Thoracic aorta (tissue), 2 donors: ENCODE data around the gene FCRL5. TPM values are rescaled to one million over a fixed set of nuclear protein-coding genes. Genes with fewer than 3 reads are reported as not detected.

ENCODE experiments used
- ATAC-seq: fragments of 150-250 bp; one replicate; pipeline ENCODE4 v1.8.0; 2017; ENCODE audit warnings: low read depth; ENCODE audit not compliant: insufficient number of reproducible peaks, low FRiP score
- DNase-seq: peaks from one replicate; pipeline ENCODE4 v3.0.0-alpha.2; 2020; ENCODE audit warnings: low spot score
- H3K27ac ChIP-seq, 2 donors: fragments of 200-600 bp; sonication (generic); 1 replicate in 1 of 2; 2 replicates in 1 of 2; pipeline ENCODE4 v1.5.1; 2016; ENCODE audit warnings: mild to moderate bottlenecking in 2 of 2, moderate library complexity in 2 of 2
- H3K27me3 ChIP-seq: fragments of 200-600 bp; sonication (generic); replicated peaks from 2 replicates; pipeline ENCODE4 v1.6.0; 2016; ENCODE audit warnings: mild to moderate bottlenecking; ENCODE audit not compliant: insufficient read depth
- H3K36me3 ChIP-seq: fragments of 200-600 bp; sonication (generic); one replicate; pipeline ENCODE4 v1.5.1; 2016
- H3K4me1 ChIP-seq, 2 donors: fragments of 200-600 bp; sonication (generic); 1 replicate in 1 of 2; 2 replicates in 1 of 2; pipeline versions ENCODE4 v1.5.1 to v1.6.0; 2016; ENCODE audit warnings: low read depth in 2 of 2, mild to moderate bottlenecking in 1 of 2; ENCODE audit not compliant: control insufficient read depth in 1 of 2
- H3K4me3 ChIP-seq: fragments of 200-600 bp; sonication (generic); 2 replicates; pipeline ENCODE4 v1.5.1; 2016; ENCODE audit warnings: mild to moderate bottlenecking
- H3K9me3 ChIP-seq: fragments of 200-600 bp; sonication (generic); 2 replicates; pipeline ENCODE4 v1.5.1; 2016
- total RNA-seq, 2 donors: library from RNA; depleted of rRNA; stranded (reverse); fragments of >200 nt; gene quantifications; one replicate each; pipeline versions ENCODE4 v1.1.0 to v1.2.3, GENCODE V29; 2016
- TF ChIP-seq, protein P1 (sequence below): fragments of 200-600 bp; sonication (generic); IDR thresholded peaks from one replicate; pipeline ENCODE4 v1.5.1; 2019; ENCODE audit warnings: antibody characterized with exemption

Gene FCRL5
- total RNA-seq, 2 donors from 2014 or later, result 0.21 to 0.54 TPM

DNA sequence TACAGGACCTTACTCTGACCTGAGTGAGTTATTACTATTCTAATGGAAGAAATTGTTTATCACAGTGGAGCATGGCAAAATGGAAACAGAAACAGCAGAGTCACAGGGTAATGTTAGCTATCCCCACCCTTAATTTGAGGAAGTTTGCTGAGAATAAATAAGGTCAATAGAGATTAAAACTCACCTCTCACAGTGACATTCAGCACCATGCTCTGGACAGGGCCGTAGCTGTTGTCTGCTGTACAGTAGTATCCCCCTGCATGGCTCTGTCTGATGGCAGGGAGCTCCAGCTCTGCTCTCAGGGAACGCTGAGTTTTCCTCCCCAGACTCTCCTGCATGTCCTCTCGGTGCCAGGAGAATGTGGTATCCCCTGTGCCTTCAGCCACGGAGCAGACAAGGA is 33.7 kb upstream of the FCRL5 start:
- Histone ChIP-seq H3K9me3 (peaks cover 6% of the 10 kb centered on the region), H3K27ac (no peak overlapping the region), H3K4me1 (no peaks in the 10 kb centered on the region), H3K27me3 (no peaks in the 10 kb centered on the region), H3K4me3 (no peak overlapping the region), H3K36me3 (no peaks in the 10 kb centered on the region)
- TF ChIP-seq, protein P1, sequence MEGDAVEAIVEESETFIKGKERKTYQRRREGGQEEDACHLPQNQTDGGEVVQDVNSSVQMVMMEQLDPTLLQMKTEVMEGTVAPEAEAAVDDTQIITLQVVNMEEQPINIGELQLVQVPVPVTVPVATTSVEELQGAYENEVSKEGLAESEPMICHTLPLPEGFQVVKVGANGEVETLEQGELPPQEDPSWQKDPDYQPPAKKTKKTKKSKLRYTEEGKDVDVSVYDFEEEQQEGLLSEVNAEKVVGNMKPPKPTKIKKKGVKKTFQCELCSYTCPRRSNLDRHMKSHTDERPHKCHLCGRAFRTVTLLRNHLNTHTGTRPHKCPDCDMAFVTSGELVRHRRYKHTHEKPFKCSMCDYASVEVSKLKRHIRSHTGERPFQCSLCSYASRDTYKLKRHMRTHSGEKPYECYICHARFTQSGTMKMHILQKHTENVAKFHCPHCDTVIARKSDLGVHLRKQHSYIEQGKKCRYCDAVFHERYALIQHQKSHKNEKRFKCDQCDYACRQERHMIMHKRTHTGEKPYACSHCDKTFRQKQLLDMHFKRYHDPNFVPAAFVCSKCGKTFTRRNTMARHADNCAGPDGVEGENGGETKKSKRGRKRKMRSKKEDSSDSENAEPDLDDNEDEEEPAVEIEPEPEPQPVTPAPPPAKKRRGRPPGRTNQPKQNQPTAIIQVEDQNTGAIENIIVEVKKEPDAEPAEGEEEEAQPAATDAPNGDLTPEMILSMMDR, result no peak
- DNase-seq, result no peak
- no peak for ATAC-seq

DNA sequence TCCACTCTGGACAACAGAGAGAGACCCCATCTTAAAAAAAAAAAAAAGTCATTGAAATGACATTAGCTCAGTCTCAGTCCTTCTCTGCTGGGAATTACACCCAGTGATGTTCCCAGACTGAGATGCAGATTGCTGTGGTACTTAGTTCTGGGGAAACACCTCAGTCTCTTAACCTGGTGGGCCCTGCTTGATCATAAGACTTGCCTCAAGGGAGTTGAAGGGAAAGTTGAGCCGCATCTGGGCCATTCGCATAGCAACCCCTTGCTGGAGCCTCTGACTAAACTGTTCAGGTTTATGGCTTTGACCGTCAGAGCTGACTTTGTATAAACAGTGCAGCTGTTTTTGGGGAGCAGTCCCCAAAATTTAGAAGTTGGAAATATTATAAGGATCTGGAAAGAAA is 32.2 kb upstream of the FCRL5 start:
- H3K27me3 ChIP-seq, result no peaks in the 10 kb centered on the region
- H3K4me3 ChIP-seq, result no peak overlapping the region
- TF ChIP-seq, protein P1, result no peak
- DNase-seq (no peak), ATAC-seq (no peak)
- no peak overlapping the region for H3K27ac ChIP-seq
- H3K4me1 ChIP-seq, result no peaks in the 10 kb centered on the region
- H3K36me3 ChIP-seq, result no peaks in the 10 kb centered on the region
- H3K9me3 ChIP-seq, result peaks cover 6% of the 10 kb centered on the region

DNA sequence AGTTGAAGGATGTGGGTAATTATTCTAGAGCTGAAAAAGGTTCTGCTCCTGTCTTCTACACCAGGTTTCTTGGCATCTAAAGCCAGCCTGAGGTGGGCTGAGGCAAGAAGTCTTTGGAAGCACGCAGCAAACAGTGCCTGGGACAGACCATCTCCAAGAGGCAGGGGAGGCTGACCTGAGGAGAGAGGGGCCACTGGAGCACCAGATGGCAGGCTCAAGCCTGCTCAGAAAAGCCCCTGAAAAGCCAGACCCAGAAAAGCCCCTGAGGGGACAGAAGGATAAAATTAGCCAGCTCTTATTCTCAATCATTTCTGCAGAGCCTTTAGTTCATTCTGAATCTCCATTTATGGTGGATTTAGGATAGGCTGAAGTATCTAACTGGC is 28.5 kb upstream of the FCRL5 start:
- Histone ChIP-seq H3K27ac (no peak overlapping the region), H3K4me1 (no peaks in the 10 kb centered on the region), H3K9me3 (peaks cover 6% of the 10 kb centered on the region), H3K27me3 (no peaks in the 10 kb centered on the region), H3K4me3 (no peak overlapping the region), H3K36me3 (no peaks in the 10 kb centered on the region)
- no peak for ATAC-seq
- DNase-seq, result no peak
- TF ChIP-seq, protein P1, result no peak

DNA sequence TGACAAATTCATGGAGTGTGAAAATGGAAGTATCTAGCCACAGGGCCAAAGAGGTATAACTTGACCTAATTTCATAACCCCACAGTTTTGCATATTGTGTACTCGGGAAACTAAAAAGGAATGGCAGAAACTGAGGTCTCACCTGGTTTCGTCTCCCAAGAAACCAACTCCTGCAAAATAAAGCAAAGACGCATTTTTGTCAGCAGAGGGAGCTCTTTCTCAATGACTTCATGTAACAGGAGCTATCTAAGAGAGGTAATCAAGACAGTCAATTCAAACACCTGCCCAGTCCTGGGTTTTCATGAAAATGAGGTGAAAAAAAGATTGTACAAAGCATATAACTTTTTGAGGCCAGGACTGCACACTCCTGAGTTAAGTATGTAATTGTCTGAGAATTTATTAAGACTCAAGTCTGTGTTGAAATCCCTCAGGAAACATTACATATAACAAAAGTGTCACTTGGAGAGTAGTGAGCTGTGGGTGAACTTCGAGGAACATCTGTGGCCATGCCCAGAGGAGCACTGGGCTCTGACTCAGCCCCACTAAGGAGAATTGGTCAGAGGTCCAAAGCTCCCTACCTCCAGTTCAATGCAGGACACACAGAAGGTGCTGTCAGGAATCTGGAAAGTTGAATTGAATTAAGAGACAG is 28.0 kb upstream of the FCRL5 start:
- no peaks in the 10 kb centered on the region for H3K27me3 ChIP-seq
- ATAC-seq, result no peak
- TF ChIP-seq, protein P1, result peak; percentile 29
- no peak overlapping the region for H3K27ac ChIP-seq
- no peak for DNase-seq
- peaks cover 6% of the 10 kb centered on the region for H3K9me3 ChIP-seq
- H3K36me3 ChIP-seq, result no peaks in the 10 kb centered on the region
- H3K4me3 ChIP-seq, result no peak overlapping the region
- no peaks in the 10 kb centered on the region for H3K4me1 ChIP-seq

DNA sequence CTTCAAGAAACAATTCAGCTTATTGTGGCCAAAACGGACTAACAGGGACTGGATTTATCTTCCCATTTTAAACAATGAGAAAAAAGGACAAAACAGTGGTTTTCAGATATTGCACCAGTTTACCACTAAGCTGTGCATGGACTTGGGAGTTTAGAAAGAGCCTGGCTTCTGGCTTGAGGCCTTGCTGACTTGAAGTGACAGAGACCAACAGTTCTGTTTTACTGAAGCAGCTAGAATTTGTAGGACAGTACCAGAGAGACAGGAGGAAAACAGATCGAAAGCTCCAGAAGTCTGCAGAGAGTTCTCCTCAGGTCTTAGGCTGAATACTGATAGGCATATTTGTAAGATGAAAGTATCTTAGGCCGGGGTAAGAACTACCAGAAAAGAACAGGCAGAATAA is 25.1 kb upstream of the FCRL5 start:
- Histone ChIP-seq H3K27me3 (no peaks in the 10 kb centered on the region), H3K9me3 (no peaks in the 10 kb centered on the region), H3K4me3 (no peak overlapping the region), H3K36me3 (no peaks in the 10 kb centered on the region), H3K4me1 (no peaks in the 10 kb centered on the region), H3K27ac (no peak overlapping the region)
- ATAC-seq (no peak), DNase-seq (no peak)
- TF ChIP-seq, protein P1, result no peak
